ENCODE results near the gene OTOP2.
"Not testable (repeated sequence)": the region's sequence is repeated elsewhere in the genome, so short reads cannot be mapped to it uniquely, and the experiment has no call there.

Gene OTOP2

DNA sequence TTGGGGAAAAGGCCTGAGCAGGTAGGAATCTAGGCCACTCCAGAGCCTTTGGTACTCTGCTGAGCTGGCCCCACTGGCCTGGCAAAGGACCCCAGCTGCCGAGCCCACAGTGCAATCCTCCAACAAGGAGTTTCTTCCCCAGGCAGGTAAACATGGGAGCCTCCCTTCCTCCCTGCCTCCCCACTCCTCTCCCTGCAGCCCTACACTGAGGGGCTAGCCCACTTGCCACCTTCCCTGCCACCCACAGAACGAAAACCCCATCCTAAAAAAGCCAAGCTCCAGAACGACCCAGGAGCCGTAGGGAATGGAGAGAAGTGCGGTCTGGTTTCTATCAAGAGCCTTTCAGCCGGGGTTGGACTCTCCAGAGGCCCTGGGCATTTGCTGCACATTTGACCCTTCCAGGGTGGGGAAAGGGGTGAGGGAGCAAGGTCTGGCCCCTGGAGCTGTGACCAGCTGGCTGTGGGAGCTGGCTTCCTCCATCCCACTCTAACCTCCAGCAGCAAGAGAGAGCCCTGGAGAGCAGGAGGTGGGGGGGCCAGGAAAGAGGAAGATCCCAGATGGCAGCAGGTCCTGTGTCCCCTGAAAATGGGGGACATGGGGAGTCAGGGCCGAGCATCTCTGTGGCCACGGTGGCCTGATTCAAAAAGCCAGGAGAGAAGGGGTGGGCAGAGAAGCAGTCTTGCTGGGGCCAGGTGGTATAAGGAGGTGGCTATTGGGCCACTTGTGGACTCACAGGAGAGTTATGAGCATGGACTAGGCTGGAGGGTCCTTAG lies 47.2 kb downstream of the OTOP2 start:
- DNase-seq (ENCODE audit: low read depth, low spot score) = no peak

DNA sequence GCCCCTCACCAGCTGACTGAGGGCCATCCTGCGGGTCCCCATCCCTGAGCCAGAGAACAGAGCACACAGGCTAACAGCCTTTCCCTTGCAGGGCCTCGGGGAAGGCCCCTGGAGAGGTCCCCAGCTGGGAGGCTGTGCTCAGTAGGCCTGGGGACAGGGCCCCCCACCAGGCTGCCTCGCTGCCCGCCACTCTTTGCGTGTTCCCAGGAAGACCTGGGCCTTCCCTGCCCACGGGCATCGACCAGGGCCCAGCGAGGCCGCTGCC lies 47.7 kb downstream of the OTOP2 start:
- no peak for DNase-seq (ENCODE audit: low read depth, low spot score)

- DNase-seq (ENCODE audit: low read depth, low spot score) = peak; percentile 55
These were observed 48.3 kb downstream of the OTOP2 start, which contains the start of gene HID1 for GRCh38 chr17:74972107-74972972. Gene HID1 (minus strand): TSS chr17:74972759. CDS start chr17:74972656, 103 bp downstream.

DNA sequence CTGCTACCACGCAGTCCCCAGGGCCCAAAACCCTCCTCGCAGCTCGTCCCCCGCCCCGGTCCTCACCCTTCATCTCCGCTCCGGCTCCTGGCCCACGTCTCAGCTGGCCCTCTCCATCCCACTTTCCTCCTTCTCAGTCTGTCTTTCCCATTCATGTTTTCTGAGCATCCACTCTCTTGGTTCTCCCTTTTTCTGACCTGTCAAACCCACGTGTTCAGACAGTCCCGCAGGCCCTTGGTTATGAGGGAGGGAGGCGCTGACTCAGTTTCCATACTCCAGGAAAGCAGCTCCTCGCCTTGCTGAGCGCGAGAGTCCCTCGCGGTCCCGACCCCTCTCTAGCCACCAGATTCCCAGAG lies 48.9 kb downstream of the OTOP2 start:
- no peak for DNase-seq (ENCODE audit: low read depth, low spot score)

DNA sequence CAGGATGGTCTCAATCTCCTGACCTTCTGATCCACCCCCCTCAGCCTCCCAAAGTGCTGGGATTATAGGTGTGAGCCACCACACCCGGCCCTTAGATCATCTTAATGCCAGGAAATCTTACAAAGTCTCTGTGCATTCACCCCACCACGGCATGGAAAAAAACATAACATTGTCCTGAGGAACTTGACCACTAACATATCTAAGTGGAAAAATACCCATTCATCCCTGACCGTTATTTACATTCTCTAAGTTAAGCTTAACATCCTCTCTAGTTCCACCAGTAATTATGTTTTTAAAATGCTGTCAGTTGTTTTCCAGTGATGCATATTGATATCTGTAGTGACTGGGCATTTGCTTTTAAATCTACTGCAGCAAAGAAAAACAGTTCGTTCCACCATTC lies 51.9 kb downstream of the OTOP2 start:
- DNase-seq (ENCODE audit: low read depth, low spot score) = no peak

DNA sequence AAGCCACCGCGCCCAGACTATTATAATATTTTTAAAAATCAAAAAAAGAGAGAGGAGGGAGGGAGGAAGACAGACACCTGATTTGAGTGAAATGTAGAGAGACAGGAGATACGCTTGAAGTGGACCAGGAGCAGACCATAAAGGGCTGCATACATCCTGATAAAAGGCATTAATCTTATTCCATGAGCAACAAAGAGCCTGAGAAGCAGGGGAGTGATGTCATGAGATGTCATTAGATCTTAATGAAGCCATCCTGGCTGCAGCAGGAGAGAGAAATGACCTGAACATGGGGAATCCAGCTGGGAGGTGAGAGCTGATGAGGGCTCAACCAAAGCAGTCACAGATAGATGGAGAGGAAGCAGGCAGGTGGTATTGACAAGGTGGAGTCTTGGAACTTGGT lies 53.7 kb downstream of the OTOP2 start:
- DNase-seq (ENCODE audit: low read depth, low spot score) = no peak

- no peak for DNase-seq (ENCODE audit: low read depth, low spot score)
These were observed 54.2 kb downstream of the OTOP2 start for GRCh38 chr17:74978240-74978639.

DNA sequence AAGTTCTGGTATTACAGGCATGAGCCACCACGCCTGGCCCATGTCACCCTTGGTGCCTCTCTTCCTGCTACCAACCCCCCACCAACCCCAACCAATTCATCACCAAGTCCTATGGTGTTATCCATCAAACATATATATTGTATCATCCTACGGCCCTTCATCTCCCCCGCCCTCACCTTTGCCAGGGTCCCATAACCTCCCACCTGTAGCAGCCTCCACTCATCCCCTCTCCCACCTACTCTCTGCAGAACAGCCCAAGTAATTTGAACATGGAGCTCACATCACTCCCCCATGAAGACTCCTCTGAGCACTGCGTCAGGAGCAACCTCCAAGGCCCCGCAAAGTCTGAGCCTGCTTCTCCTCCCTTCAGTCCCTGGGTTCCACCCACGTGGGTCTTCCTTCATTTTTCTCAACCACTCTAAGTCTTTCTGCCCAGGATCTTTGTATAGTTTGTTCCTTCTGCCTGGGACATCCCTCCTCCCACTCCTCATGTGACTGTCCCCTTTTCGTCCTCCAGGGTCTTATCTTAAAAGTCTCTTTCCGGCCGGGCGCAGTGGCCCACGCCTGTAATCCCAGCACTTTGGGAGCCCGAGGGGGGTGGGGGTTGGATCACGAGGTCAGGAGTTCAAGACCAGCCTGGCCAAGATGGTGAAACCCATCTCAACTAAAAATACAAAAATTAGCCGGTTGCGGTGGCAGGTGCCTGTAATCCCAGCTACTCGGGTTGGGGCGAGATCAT lies 55.5 kb downstream of the OTOP2 start:
- DNase-seq (ENCODE audit: low read depth, low spot score) = no peak

GRCh38 chr17:74981318-74981978 lies 57.4 kb downstream of the OTOP2 start:
- no peak for DNase-seq (ENCODE audit: low read depth, low spot score)

GRCh38 chr17:74981979-74982662 lies 58.0 kb downstream of the OTOP2 start:
- peak; percentile 57 for DNase-seq (ENCODE audit: low read depth, low spot score)

DNA sequence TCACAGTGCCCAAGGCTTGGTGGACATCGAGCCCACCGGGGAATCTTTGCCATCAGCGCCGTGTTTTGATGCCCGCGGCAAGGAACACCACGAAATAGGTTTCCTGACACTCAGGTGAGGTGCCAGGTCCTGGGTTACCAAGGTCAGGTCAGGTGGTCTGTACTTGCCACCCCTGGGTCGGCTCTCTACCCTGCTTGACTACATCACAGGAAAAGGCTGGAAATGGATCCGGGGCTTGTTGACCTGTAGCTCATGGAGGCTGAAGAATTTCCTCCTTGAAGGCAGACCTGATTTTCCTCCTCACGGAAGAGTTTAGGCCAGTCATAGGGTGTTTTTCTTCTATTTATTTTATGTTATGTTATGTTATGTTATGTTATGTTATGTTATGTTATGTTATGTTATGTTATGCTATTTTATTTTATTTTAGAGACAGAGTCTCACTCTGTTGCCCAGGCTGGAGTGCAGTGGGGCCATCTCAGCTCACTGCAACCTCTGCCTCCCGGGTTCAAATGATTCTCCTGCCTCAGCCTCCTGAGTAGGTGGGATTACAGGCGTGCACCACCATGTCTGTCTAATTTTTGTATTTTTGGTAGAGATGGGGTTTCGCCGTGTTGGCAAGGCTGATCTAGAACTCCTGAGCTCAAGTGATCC lies 58.7 kb downstream of the OTOP2 start:
- not testable (repeated sequence) for DNase-seq (ENCODE audit: low read depth, low spot score)

All from activated CD4-positive, CD25-positive, alpha-beta regulatory T cell treated with anti-CD3 and anti-CD28 coated beads, Interleukin-2, amount 50 U/mL, for 16 hours (primary cell).